Tibial nerve (tissue), 4 donors: ENCODE data around the gene TK1.

ENCODE experiments used
- CTCF ChIP-seq, 5 experiments: fragments of 200-600 bp in 3 of 5; fragments of 450-650 bp in 2 of 5; sonication (generic) in 3 of 5; IDR thresholded peaks; one replicate each; pipeline ENCODE4 v1.5.1; 2016 to 2019; ENCODE audit warnings: antibody characterized with exemption in 5 of 5, mild to moderate bottlenecking in 3 of 5, moderate library complexity in 2 of 5
- EP300 ChIP-seq, 2 donors: sonication (generic); formaldehyde crosslinking; IDR thresholded peaks; one replicate each; pipeline ENCODE4 v1.6.1; 2017; ENCODE audit warnings: antibody characterized with exemption in 2 of 2, mild to moderate bottlenecking in 1 of 2
- POLR2A ChIP-seq, 2 donors: fragments of 450-650 bp; IDR thresholded peaks; one replicate each; pipeline ENCODE4 v1.6.1; 2017; ENCODE audit warnings: antibody characterized with exemption in 2 of 2, mild to moderate bottlenecking in 2 of 2, moderate library complexity in 2 of 2

DNA sequence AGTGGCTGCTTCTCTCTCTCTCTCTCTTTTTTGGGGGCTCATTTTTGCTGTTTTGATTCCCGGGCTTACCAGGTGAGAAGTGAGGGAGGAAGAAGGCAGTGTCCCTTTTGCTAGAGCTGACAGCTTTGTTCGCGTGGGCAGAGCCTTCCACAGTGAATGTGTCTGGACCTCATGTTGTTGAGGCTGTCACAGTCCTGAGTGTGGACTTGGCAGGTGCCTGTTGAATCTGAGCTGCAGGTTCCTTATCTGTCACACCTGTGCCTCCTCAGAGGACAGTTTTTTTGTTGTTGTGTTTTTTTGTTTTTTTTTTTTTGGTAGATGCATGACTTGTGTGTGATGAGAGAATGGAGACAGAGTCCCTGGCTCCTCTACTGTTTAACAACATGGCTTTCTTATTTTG lies 36.9 kb upstream of the TK1 start:
- TF ChIP-seq EP300 (IDR thresholded peaks at IDR 0.05) (no peak), CTCF (IDR thresholded peaks at IDR 0.05) (no peak), POLR2A (IDR thresholded peaks at IDR 0.05) (no peak)
